GM19025 (cell line): ENCODE measurements around the gene NEURL1.
"Not testable (repeated sequence)": the region's sequence is repeated elsewhere in the genome, so short reads cannot be mapped to it uniquely, and the experiment has no call there.

Experiments
- ATAC-seq: cut with Tn5 transposase; IDR thresholded peaks from one replicate; pipeline ENCODE4 v1.9.1; 2021; ENCODE audit warnings: mild to moderate bottlenecking, low read depth, moderate library complexity; ENCODE audit not compliant: unreplicated experiment

Gene NEURL1

GRCh38 chr10:103600325-103600724 lies 106.8 kb downstream of the NEURL1 start:
- no peak for ATAC-seq

GRCh38 chr10:103600956-103601569 lies 107.6 kb downstream of the NEURL1 start:
- no peak for ATAC-seq

- no peak for ATAC-seq
Measured at GRCh38 chr10:103602028-103602851, 108.7 kb downstream of the NEURL1 start.

- no peak for ATAC-seq
Measured at GRCh38 chr10:103602852-103603155, 109.3 kb downstream of the NEURL1 start.

GRCh38 chr10:103603382-103603781 lies 109.9 kb downstream of the NEURL1 start:
- no peak for ATAC-seq

- ATAC-seq = no peak
Measured at GRCh38 chr10:103605359-103606096, 112.0 kb downstream of the NEURL1 start.

- not testable (repeated sequence) for ATAC-seq
Measured at GRCh38 chr10:103606097-103606438, 112.6 kb downstream of the NEURL1 start.

GRCh38 chr10:103607051-103607450 lies 113.5 kb downstream of the NEURL1 start:
- not testable (repeated sequence) for ATAC-seq

- not testable (repeated sequence) for ATAC-seq
Measured at GRCh38 chr10:103608056-103608455, 114.6 kb downstream of the NEURL1 start.

- ATAC-seq = no peak
Measured at GRCh38 chr10:103609231-103610082, 116.0 kb downstream of the NEURL1 start.

GRCh38 chr10:103610083-103610472 lies 116.6 kb downstream of the NEURL1 start:
- ATAC-seq = no peak

- no peak for ATAC-seq
Measured at GRCh38 chr10:103610921-103611511, 117.5 kb downstream of the NEURL1 start.

- no peak for ATAC-seq
Measured at GRCh38 chr10:103612462-103613365, 119.2 kb downstream of the NEURL1 start.

GRCh38 chr10:103613616-103614015 lies 120.1 kb downstream of the NEURL1 start:
- no peak for ATAC-seq

- no peak for ATAC-seq
Measured at GRCh38 chr10:103614306-103615158, 121.0 kb downstream of the NEURL1 start.

GRCh38 chr10:103616705-103617601 lies 123.4 kb downstream of the NEURL1 start:
- no peak for ATAC-seq

- ATAC-seq = no peak
Measured at GRCh38 chr10:103617602-103618385, 124.3 kb downstream of the NEURL1 start.
